Gastroesophageal sphincter (tissue), 3 donors: ENCODE data around the gene NOX3.

Source experiments
- CTCF ChIP-seq, 4 experiments: fragments of 200-600 bp in 2 of 4; fragments of 450-650 bp in 2 of 4; sonication (generic) in 1 of 4; IDR thresholded peaks; one replicate each; pipeline ENCODE4 v1.5.1; 2017 to 2019; ENCODE audit warnings: antibody characterized with exemption in 4 of 4, mild to moderate bottlenecking in 2 of 4, moderate library complexity in 2 of 4
- POLR2A ChIP-seq, 2 donors: fragments of 450-650 bp; IDR thresholded peaks; one replicate each; pipeline ENCODE4 v1.6.1; 2017; ENCODE audit warnings: antibody characterized with exemption in 2 of 2, mild to moderate bottlenecking in 2 of 2, moderate library complexity in 1 of 2
- POLR2AphosphoS5 ChIP-seq: sonication (generic); formaldehyde crosslinking; IDR thresholded peaks from one replicate; pipeline ENCODE4 v1.6.1; 2017; ENCODE audit warnings: antibody characterized with exemption

GRCh38 chr6:155487371-155488130 lies 31.9 kb upstream of the NOX3 start:
- TF ChIP-seq CTCF (IDR thresholded peaks at IDR 0.05) (no peak), POLR2AphosphoS5 (no peak), POLR2A (IDR thresholded peaks at IDR 0.05) (no peak)
